Measurements from ENCODE around the gene CAMK4. TPM values are rescaled to one million over a fixed set of nuclear protein-coding genes. Genes with fewer than 3 reads are reported as not detected.

CAMK4 gene
- polyA plus RNA-seq, 1 donor = 10.9 TPM

DNA sequence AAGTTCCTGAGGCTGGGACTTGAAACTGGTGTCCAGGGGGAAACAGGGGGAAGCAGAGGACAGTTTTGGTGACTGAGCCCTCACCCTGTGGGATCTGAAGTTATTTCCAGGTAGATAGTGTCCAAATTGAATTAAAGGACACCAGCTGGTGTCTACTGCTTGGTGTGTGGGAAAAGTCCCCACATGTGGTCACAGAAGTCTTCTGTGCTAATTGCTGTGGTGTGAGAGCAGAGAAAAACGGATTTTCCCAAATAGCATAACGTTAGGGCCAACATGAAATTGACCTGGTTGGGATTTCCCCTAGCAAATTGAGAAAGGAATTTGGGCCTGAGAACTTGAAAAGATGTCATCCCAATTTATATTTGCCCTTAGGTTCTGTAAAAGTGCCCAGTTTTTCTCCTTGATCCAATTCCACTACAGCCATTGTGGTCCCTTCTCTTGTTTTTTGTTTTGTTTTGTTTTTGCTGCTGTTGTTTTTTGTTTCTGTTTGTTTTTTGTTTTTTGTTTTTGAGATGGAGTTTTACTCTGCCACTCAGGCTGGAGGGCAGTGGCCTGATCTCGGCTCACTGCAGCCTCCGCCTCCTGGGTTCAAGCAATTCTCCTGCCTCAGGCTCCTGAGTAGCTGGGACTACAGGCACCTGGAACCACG, 293.8 kb downstream of the CAMK4 start:
- Histone ChIP-seq H3K4me1 (ENCODE audit: control insufficient read depth, insufficient read depth, low read length) (peaks cover 2% of the 10 kb centered on the region), H3K27ac (ENCODE audit: low read length) (no peak overlapping the region), H3K9me3 (ENCODE audit: control insufficient read depth, low read depth, low read length) (no peaks in the 10 kb centered on the region), H3K4me3 (ENCODE audit: low read length) (no peak overlapping the region), H3K36me3 (ENCODE audit: control insufficient read depth, insufficient read depth, low read length) (no peaks in the 10 kb centered on the region), H3K27me3 (ENCODE audit: control insufficient read depth, insufficient read depth, low read length) (no peaks in the 10 kb centered on the region)
- DNase-seq = no peak
- WGBS (ENCODE audit: insufficient coverage, low lambda C conversion rate) = no CpG with 5 or more reads among the region's 5 CpGs

DNA sequence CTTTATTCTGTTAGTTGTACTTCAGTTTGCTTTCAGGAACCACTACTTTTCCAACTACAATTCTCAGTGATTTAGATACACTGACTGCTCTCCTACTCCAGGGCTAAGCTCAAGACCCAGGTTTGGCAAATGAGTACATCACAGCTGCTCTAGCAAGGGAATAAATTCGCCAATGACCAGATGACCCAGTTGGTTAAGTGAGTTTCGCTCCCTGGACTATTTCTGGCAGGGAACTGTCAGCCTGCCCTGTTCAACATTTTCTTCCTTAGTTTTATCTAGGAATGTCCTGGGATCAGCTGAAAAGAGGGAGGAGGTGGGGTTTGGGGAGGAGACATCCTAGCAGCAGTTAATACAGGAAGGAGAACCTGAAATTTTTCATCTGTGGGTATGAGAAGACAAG, 294.6 kb downstream of the CAMK4 start:
- Histone ChIP-seq H3K36me3 (ENCODE audit: control insufficient read depth, insufficient read depth, low read length) (no peaks in the 10 kb centered on the region), H3K27ac (ENCODE audit: low read length) (no peak overlapping the region), H3K4me1 (ENCODE audit: control insufficient read depth, insufficient read depth, low read length) (peaks cover under 1% of the 10 kb centered on the region), H3K4me3 (ENCODE audit: low read length) (no peak overlapping the region), H3K9me3 (ENCODE audit: control insufficient read depth, low read depth, low read length) (no peaks in the 10 kb centered on the region), H3K27me3 (ENCODE audit: control insufficient read depth, insufficient read depth, low read length) (no peaks in the 10 kb centered on the region)
- no CpG with 5 or more reads among the region's 2 CpGs for WGBS (ENCODE audit: insufficient coverage, low lambda C conversion rate)
- no peak for DNase-seq

DNA sequence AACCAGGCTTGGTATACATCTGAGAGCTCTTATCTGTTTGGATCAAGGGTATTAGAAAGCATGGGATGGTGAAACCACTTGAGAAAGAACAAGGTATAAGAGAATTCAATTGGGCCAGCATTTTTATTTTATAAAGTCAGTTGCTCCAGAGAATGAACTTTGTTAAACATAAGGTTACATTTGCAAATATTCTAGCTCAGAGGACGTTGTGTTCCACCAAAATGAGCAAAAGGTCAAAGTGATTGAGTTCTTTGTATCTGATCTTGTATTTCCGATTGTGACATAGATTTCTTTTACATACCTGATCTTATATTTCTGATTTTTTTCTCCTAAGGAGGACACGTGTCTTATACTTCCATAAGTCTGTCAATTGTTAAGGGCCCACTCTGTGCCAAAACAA, 296.7 kb downstream of the CAMK4 start:
- 57% methylated on average over 3 of the region's 3 CpGs for WGBS (ENCODE audit: insufficient coverage, low lambda C conversion rate)
- Histone ChIP-seq H3K4me1 (ENCODE audit: control insufficient read depth, insufficient read depth, low read length) (no peaks in the 10 kb centered on the region), H3K9me3 (ENCODE audit: control insufficient read depth, low read depth, low read length) (no peaks in the 10 kb centered on the region)

DNA sequence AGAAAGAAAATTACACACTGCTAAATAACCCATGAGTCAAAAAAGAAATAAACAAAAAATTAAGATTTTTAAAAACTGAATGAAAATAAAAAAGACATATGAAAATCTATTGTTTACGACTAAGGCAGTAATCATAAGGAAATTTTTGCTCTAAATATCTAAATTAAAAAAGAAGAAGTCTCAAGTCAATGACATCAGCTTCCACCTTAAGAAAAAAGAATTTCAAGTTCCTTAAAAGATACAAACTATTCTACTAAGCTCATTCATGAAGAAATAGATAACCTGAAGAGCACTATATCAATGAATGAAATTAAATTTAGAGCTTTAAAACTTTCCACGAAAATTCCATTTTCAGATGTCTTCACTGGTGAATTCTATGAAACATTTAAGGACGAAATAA, 303.9 kb downstream of the CAMK4 start:
- no peak overlapping the region for H3K4me3 ChIP-seq (ENCODE audit: low read length)
- no peak overlapping the region for H3K27ac ChIP-seq (ENCODE audit: low read length)
- 94% methylated on average over 3 of the region's 3 CpGs for WGBS (ENCODE audit: insufficient coverage, low lambda C conversion rate)
- no peaks in the 10 kb centered on the region for H3K36me3 ChIP-seq (ENCODE audit: control insufficient read depth, insufficient read depth, low read length)
- no peaks in the 10 kb centered on the region for H3K9me3 ChIP-seq (ENCODE audit: control insufficient read depth, low read depth, low read length)
- no peaks in the 10 kb centered on the region for H3K4me1 ChIP-seq (ENCODE audit: control insufficient read depth, insufficient read depth, low read length)
- peaks cover 4% of the 10 kb centered on the region for H3K27me3 ChIP-seq (ENCODE audit: control insufficient read depth, insufficient read depth, low read length)
- DNase-seq = no peak

More for the DNA sequence above, 296.7 kb downstream of the CAMK4 start:
- Histone ChIP-seq H3K27me3 (ENCODE audit: control insufficient read depth, insufficient read depth, low read length) (peaks cover 1% of the 10 kb centered on the region), H3K4me3 (ENCODE audit: low read length) (no peak overlapping the region), H3K27ac (ENCODE audit: low read length) (no peak overlapping the region), H3K36me3 (ENCODE audit: control insufficient read depth, insufficient read depth, low read length) (no peaks in the 10 kb centered on the region)
- DNase-seq = no peak

DNA sequence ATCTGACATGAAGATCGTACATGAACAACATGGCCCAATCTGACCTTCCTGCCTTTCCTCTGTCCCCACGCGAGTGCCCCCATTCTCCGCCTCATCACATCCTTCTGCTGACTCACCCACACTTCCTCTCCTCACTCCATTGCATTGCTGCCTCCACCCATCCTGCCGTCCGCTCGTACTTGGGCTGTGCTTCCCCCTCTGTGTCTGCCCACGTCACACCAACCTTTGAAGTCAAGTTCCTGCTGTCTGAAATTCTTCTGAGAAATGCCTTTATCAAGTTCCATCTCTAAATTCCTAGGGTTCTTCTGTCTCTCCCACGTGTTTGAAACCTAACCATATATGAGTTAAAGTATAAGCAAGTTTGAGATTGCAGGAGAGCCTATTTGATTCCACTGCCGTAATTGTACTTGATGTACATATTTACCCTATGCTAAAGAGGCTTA, 306.1 kb downstream of the CAMK4 start:
- Histone ChIP-seq H3K27ac (ENCODE audit: low read length) (no peak overlapping the region), H3K36me3 (ENCODE audit: control insufficient read depth, insufficient read depth, low read length) (no peaks in the 10 kb centered on the region), H3K9me3 (ENCODE audit: control insufficient read depth, low read depth, low read length) (no peaks in the 10 kb centered on the region), H3K4me3 (ENCODE audit: low read length) (no peak overlapping the region), H3K4me1 (ENCODE audit: control insufficient read depth, insufficient read depth, low read length) (no peaks in the 10 kb centered on the region), H3K27me3 (ENCODE audit: control insufficient read depth, insufficient read depth, low read length) (peaks cover 4% of the 10 kb centered on the region)
- 61% methylated on average over 4 of the region's 10 CpGs for WGBS (ENCODE audit: insufficient coverage, low lambda C conversion rate)
- DNase-seq = peak in 1 of 2 donors; percentile 18

DNA sequence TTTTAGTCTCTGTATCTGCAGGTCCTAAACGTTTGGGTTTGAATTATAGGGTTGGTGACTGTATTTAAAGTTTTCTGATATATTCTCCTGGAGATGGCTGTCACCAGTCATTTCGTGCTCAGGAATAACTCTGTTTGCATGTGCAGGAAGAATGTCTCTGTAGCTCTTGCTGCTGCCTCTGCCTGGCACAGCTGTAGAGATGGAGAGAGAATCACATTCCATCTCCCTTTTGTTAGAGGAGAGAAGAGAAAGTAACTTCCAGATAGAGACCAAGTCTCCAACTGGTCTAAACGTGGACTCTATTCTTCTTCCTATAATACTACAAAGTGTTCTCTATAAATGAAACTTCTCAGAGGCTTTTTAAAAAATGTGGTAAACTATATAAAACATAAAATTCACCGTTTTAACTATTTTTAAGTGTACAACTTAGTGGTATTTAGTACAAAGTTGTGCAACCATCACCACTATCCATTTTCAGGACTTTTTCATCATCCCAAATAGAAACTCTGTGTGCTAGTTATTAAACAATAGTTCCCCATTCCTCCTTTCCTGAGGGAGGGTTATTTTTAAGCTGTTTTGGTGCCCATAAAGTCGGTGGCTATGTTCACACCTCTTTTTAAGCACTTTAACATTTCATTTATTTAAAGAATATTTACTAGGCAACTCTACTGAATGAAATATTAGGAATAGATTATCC, 308.9 kb downstream of the CAMK4 start:
- Histone ChIP-seq H3K4me3 (ENCODE audit: low read length) (no peak overlapping the region), H3K4me1 (ENCODE audit: control insufficient read depth, insufficient read depth, low read length) (no peaks in the 10 kb centered on the region), H3K27me3 (ENCODE audit: control insufficient read depth, insufficient read depth, low read length) (no peaks in the 10 kb centered on the region), H3K36me3 (ENCODE audit: control insufficient read depth, insufficient read depth, low read length) (no peaks in the 10 kb centered on the region), H3K27ac (ENCODE audit: low read length) (no peak overlapping the region), H3K9me3 (ENCODE audit: control insufficient read depth, low read depth, low read length) (no peaks in the 10 kb centered on the region)
- no peak for DNase-seq
- no CpG with 5 or more reads among the region's 5 CpGs for WGBS (ENCODE audit: insufficient coverage, low lambda C conversion rate)

DNA sequence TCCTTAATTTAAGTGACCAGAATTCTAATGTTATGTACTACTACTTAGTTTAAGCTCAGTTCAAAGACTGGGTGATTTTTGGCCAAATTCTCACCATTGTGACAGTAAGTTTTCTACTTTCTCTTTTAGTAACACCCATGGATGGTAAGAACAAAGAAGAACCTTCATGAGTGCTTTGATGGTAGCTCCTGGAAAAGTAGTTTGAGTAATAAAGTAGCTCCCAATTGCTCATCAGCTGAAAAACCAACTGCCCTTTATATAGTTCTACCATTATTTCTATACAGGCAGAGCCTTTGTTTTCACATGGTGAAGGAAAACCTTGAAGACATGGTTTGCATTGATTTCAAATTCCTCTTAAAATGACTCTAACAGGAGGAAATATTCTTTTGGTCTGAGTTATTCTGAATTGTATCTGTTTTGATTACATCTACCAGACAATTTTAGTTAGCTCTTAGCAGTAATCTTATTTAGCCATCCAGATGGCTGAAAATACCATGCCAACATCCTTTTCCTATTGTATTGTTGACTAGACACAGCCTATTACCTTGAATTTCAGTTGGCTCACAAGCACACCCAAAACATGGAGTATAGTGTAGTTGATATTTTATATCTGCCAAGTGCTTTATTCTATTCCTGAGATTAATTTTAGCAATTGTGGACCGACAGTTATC, 311.8 kb downstream of the CAMK4 start:
- WGBS (ENCODE audit: insufficient coverage, low lambda C conversion rate) = no CpG with 5 or more reads among the region's 1 CpG
- Histone ChIP-seq H3K27me3 (ENCODE audit: control insufficient read depth, insufficient read depth, low read length) (no peaks in the 10 kb centered on the region), H3K4me1 (ENCODE audit: control insufficient read depth, insufficient read depth, low read length) (no peaks in the 10 kb centered on the region), H3K4me3 (ENCODE audit: low read length) (no peak overlapping the region), H3K9me3 (ENCODE audit: control insufficient read depth, low read depth, low read length) (no peaks in the 10 kb centered on the region), H3K36me3 (ENCODE audit: control insufficient read depth, insufficient read depth, low read length) (no peaks in the 10 kb centered on the region), H3K27ac (ENCODE audit: low read length) (no peak overlapping the region)
- DNase-seq = no peak

DNA sequence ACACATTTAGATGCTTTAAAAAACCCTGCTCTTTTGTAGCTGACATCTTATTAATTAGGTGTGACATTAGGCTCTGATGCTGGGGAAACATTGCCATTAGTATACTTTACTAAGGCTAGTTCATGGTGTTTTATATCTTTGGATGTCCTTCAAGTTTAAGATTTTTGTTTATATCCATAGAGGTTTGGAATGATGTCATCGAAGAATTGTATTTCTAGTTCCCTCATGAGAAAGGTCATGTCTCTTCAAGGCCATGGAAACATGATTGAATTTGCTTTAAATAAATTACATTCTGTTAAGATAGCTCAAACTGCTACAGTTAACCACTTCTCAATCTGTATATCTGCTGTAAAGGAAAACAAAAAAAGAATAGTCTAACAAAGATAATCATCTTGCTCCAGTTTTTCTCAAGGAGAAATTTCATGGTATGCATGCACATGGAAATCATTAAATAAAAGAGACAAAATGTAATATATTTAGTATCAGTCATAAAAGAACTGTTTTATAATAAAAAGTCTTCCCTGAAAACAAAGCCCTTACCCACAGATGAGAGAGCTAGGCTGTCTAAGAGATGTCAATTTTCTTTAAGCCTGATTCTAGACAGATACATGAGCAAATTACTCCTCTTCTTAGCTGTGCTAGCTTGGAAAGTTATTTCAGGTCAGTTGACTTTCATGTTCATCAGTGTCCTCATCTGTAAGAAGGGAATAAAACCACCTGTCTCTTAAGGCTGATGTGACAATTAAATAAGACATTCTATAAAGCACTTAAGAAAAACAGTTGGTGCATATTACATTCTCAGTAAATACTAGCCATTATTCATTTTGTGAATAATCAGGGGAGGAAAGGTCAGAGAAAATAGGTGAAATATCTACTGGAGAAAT, 313.2 kb downstream of the CAMK4 start:
- no peaks in the 10 kb centered on the region for H3K4me1 ChIP-seq (ENCODE audit: control insufficient read depth, insufficient read depth, low read length)
- no peak overlapping the region for H3K27ac ChIP-seq (ENCODE audit: low read length)
- H3K9me3 ChIP-seq (ENCODE audit: control insufficient read depth, low read depth, low read length) = no peaks in the 10 kb centered on the region
- H3K27me3 ChIP-seq (ENCODE audit: control insufficient read depth, insufficient read depth, low read length) = no peaks in the 10 kb centered on the region
- no peak for DNase-seq
- WGBS (ENCODE audit: insufficient coverage, low lambda C conversion rate) = 67% methylated on average over 1 of the region's 1 CpG
- no peaks in the 10 kb centered on the region for H3K36me3 ChIP-seq (ENCODE audit: control insufficient read depth, insufficient read depth, low read length)
- H3K4me3 ChIP-seq (ENCODE audit: low read length) = no peak overlapping the region

Measured in large intestine (tissue), 3 donors.